GM12878 (cell line): ENCODE data around the gene C19orf38.

Source experiments
- CEBPB ChIP-seq, 2 experiments: fragments of 150-350 bp in 1 of 2; IDR thresholded peaks; 2 replicates each; pipeline ENCODE4 v1.6.1; 2012 to 2014; ENCODE audit warnings: low read depth in 2 of 2, low read length in 2 of 2, borderline replicate concordance in 1 of 2, inconsistent platforms in 1 of 2
- CTCF ChIP-seq, 3 experiments: IDR thresholded peaks in 2 of 3; conservative IDR thresholded peaks in 1 of 3; 2 replicates each; pipeline ENCODE4 v1.5.1; 2011; ENCODE audit warnings: low read depth in 3 of 3, low read length in 3 of 3, mild to moderate bottlenecking in 3 of 3, control low read depth in 2 of 3, moderate library complexity in 2 of 3, inconsistent platforms in 1 of 3, mixed read lengths in 1 of 3; ENCODE audit not compliant: control insufficient read depth in 2 of 3, insufficient read depth in 1 of 3; ENCODE audit errors: extremely low read depth in 1 of 3
- EP300 ChIP-seq, 2 experiments: fragments of 150-350 bp in 1 of 2; IDR thresholded peaks; 2 replicates each; pipeline ENCODE4 v1.6.1; 2011 to 2012; ENCODE audit warnings: low read depth in 2 of 2, low read length in 2 of 2, borderline replicate concordance in 1 of 2, improper control_type of control experiment in 1 of 2, inconsistent platforms in 1 of 2; ENCODE audit not compliant: control insufficient read depth in 1 of 2
- JUND ChIP-seq: IDR thresholded peaks from 2 replicates; pipeline ENCODE4 v1.6.1; 2012; ENCODE audit warnings: low read depth, mild to moderate bottlenecking, low read length, improper control_type of control experiment, moderate library complexity
- POLR2A ChIP-seq: IDR thresholded peaks from 2 replicates; pipeline ENCODE4 v1.6.1; 2011; ENCODE audit warnings: low read depth, mild to moderate bottlenecking, low read length
- SPI1 ChIP-seq: IDR thresholded peaks from 2 replicates; pipeline ENCODE4 v1.6.1; 2011; ENCODE audit warnings: low read depth, mild to moderate bottlenecking, low read length, moderate library complexity, borderline replicate concordance; ENCODE audit not compliant: insufficient read depth
- SRF ChIP-seq, 2 experiments: IDR thresholded peaks; 2 replicates each; pipeline ENCODE4 v1.6.1; 2011; ENCODE audit warnings: low read depth in 2 of 2, low read length in 2 of 2, mild to moderate bottlenecking in 1 of 2, moderate library complexity in 1 of 2

- TF ChIP-seq CEBPB (IDR thresholded peaks at IDR 0.05; ENCODE audit: borderline replicate concordance in 1 of 2, low read depth in 2 of 2, low read length in 2 of 2), result no peak
- TF ChIP-seq CTCF (IDR thresholded peaks at IDR 0.05 in 2 of 3, conservative IDR thresholded peaks at IDR 0.05 in 1 of 3; ENCODE audit: control insufficient read depth in 2 of 3, extremely low read depth in 1 of 3, insufficient read depth in 1 of 3, low read depth in 3 of 3, low read length in 3 of 3), result no peak
- TF ChIP-seq JUND, result no peak
- TF ChIP-seq EP300 (IDR thresholded peaks at IDR 0.05; ENCODE audit: borderline replicate concordance in 1 of 2, control insufficient read depth in 1 of 2, low read depth in 2 of 2, low read length in 2 of 2), result no peak
- no peak for TF ChIP-seq POLR2A
- no peak for TF ChIP-seq SRF (IDR thresholded peaks at IDR 0.05; ENCODE audit: low read depth in 2 of 2, low read length in 2 of 2)
- no peak for TF ChIP-seq SPI1
Measured at GRCh38 chr19:10808937-10809649, 39.1 kb upstream of the C19orf38 start.
